G401.6 (cell line): ENCODE data around the gene SNX19.

ENCODE experiments used
- FAIRE-seq: peaks from 2 replicates; lab custom pipeline; 2012; peaks lifted over from hg19 to GRCh38; lab: Jason Lieb, UNC

Gene SNX19

GRCh38 chr11:130907229-130907628 lies 9.1 kb downstream of the SNX19 start:
- no peak for FAIRE-seq

- no peak for FAIRE-seq
Measured at GRCh38 chr11:130906616-130907015, 9.7 kb downstream of the SNX19 start.

GRCh38 chr11:130905512-130905911 lies 10.8 kb downstream of the SNX19 start:
- FAIRE-seq, result no peak

GRCh38 chr11:130904380-130904779 lies 11.9 kb downstream of the SNX19 start:
- peak; percentile 8 for FAIRE-seq

GRCh38 chr11:130902380-130902779 lies 13.9 kb downstream of the SNX19 start:
- FAIRE-seq, result no peak

GRCh38 chr11:130899106-130899505 lies 17.2 kb downstream of the SNX19 start:
- FAIRE-seq, result no peak

- no peak for FAIRE-seq
Measured at GRCh38 chr11:130897262-130898182, 18.8 kb downstream of the SNX19 start.

- FAIRE-seq, result peak; percentile 34
Measured at GRCh38 chr11:130894322-130895025, 21.8 kb downstream of the SNX19 start.

- FAIRE-seq, result no peak
Measured at GRCh38 chr11:130892861-130893260, 23.4 kb downstream of the SNX19 start.

GRCh38 chr11:130891326-130891725 lies 25.0 kb downstream of the SNX19 start:
- no peak for FAIRE-seq

- no peak for FAIRE-seq
Measured at GRCh38 chr11:130890039-130890745, 26.1 kb downstream of the SNX19 start.

- peak; percentile 33 for FAIRE-seq
Measured at GRCh38 chr11:130888790-130889189, 27.5 kb downstream of the SNX19 start.

- no peak for FAIRE-seq
Measured at GRCh38 chr11:130886704-130887103, 29.6 kb downstream of the SNX19 start.

- FAIRE-seq, result no peak
Measured at GRCh38 chr11:130882138-130882551, 34.1 kb downstream of the SNX19 start.

GRCh38 chr11:130881475-130882137 lies 34.7 kb downstream of the SNX19 start:
- no peak for FAIRE-seq

- no peak for FAIRE-seq
Measured at GRCh38 chr11:130879836-130880235, 36.4 kb downstream of the SNX19 start.

- FAIRE-seq, result no peak
Measured at GRCh38 chr11:130876931-130877915, 39.1 kb downstream of the SNX19 start.

GRCh38 chr11:130876100-130876499 lies 40.2 kb downstream of the SNX19 start:
- no peak for FAIRE-seq

- no peak for FAIRE-seq
Measured at GRCh38 chr11:130874955-130875531, 41.2 kb downstream of the SNX19 start.

- FAIRE-seq, result no peak
Measured at GRCh38 chr11:130874396-130874795, 41.9 kb downstream of the SNX19 start.

GRCh38 chr11:130873761-130874160 lies 42.5 kb downstream of the SNX19 start:
- FAIRE-seq, result no peak
